Muscle of leg (tissue), 11 donors: ENCODE measurements around the gene CLPTM1. TPM values are rescaled to one million over a fixed set of nuclear protein-coding genes. Genes with fewer than 3 reads are reported as not detected.

Experiments
- DNase-seq: peaks from one replicate; pipeline ENCODE4 v3.0.0; 2013
- H3K27ac ChIP-seq: one replicate; pipeline ENCODE4 v1.5.1; 2013; ENCODE audit warnings: mild to moderate bottlenecking, low read length, control low read depth
- H3K27me3 ChIP-seq: one replicate; pipeline ENCODE4 v1.6.1; 2013; ENCODE audit warnings: low read length; ENCODE audit not compliant: control insufficient read depth, insufficient read depth
- H3K36me3 ChIP-seq: one replicate; pipeline ENCODE4 v1.6.1; 2013; ENCODE audit warnings: low read length; ENCODE audit not compliant: control insufficient read depth, insufficient read depth
- H3K4me1 ChIP-seq: one replicate; pipeline ENCODE4 v1.6.1; 2013; ENCODE audit warnings: low read length; ENCODE audit not compliant: control insufficient read depth, insufficient read depth
- H3K4me3 ChIP-seq: one replicate; pipeline ENCODE4 v1.5.1; 2013; ENCODE audit warnings: low read length, control low read depth
- H3K9me3 ChIP-seq: replicated peaks from 2 replicates; pipeline ENCODE4 v1.6.1; 2013; ENCODE audit warnings: low read depth, low read length; ENCODE audit not compliant: control insufficient read depth
- WGBS: methylation state at CpG from one replicate; pipeline ENCODE4 v1.1.5; 2013; ENCODE audit warnings: missing lambda C conversion rate; ENCODE audit not compliant: insufficient coverage; 5-methylcytosine and 5-hydroxymethylcytosine counted together
- polyA plus RNA-seq, 8 donors: library from polyadenylated mRNA; unstranded; fragments of 120-200 nt; gene quantifications; one replicate each; pipeline versions ENCODE4 v1.2.1 to v1.2.3, GENCODE V29; 2013; ENCODE audit warnings: inconsistent platforms in 1 of 8, low replicate concordance in 1 of 8; ENCODE audit not compliant: insufficient read length in 8 of 8, insufficient read depth in 1 of 8
- total RNA-seq: library from RNA; stranded (reverse); fragments of 120-200 nt; gene quantifications from one replicate; pipeline ENCODE4 v1.2.4, GENCODE V29; 2013

Gene CLPTM1
- total and polyA plus RNA-seq, 9 donors: 18.7 to 64.6 (median 56.3) TPM

DNA sequence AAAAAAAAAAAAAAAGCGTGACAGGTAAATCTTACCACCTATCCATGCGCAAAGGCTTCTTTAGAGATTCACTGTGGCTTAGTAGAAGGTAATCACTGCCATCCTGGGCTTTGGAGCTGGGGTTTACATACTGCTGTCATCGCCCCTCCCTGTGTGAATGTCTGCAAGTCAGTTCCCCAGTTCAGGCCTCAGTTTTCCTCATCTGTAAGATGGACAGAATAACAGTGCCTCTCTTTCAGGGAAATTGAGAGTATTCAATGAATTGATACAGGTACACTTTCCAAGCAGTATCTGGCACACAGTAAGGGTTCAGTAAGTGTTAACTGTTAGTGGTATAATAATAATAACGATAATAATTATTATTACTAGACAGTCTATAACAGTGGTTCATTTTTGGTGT is 48.3 kb downstream of the CLPTM1 start:
- WGBS: no CpG with 5 or more reads among the region's 4 CpGs

DNA sequence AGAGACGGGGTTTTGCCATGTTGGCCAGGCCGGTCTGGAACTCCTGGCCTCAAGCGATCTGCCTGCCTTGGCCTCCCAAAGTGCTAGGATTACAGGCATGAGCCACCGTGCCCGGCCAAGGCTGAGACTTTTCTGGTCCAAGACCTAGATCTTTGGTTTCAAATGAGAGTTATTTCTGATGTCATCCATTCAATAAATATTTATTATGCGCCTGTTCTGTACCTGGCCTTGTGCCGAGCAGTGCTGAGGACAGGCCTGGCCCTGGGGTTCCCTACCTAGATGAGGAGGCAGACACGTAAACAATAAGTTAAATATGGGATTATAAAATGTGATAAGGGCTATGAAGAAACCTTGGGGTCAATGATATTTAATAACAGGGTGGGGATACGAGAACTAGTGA is 50.6 kb downstream of the CLPTM1 start:
- Histone ChIP-seq H3K9me3 (no peaks in the 10 kb centered on the region), H3K36me3 (peaks cover 5% of the 10 kb centered on the region), H3K27ac (no peak overlapping the region), H3K4me3 (no peak overlapping the region), H3K27me3 (no peaks in the 10 kb centered on the region), H3K4me1 (peaks cover 12% of the 10 kb centered on the region)
- no peak for DNase-seq
- 86% methylated on average over 6 of the region's 9 CpGs for WGBS

More for the DNA sequence above, 48.3 kb downstream of the CLPTM1 start:
- Histone ChIP-seq H3K36me3 (peaks cover 5% of the 10 kb centered on the region), H3K4me3 (no peak overlapping the region), H3K9me3 (no peaks in the 10 kb centered on the region), H3K4me1 (peaks cover 12% of the 10 kb centered on the region), H3K27me3 (no peaks in the 10 kb centered on the region), H3K27ac (no peak overlapping the region)
- DNase-seq: no peak

- Histone ChIP-seq H3K4me3 (no peak overlapping the region), H3K9me3 (no peaks in the 10 kb centered on the region), H3K4me1 (no peaks in the 10 kb centered on the region), H3K27ac (no peak overlapping the region), H3K27me3 (no peaks in the 10 kb centered on the region), H3K36me3 (peaks cover 9% of the 10 kb centered on the region)
- WGBS: 54% methylated on average over 9 of the region's 10 CpGs
- DNase-seq: no peak
Measured at GRCh38 chr19:45008552-45008951, 53.4 kb downstream of the CLPTM1 start.

- DNase-seq: no peak
- no peaks in the 10 kb centered on the region for H3K9me3 ChIP-seq
- H3K4me3 ChIP-seq: no peak overlapping the region
- peaks cover 12% of the 10 kb centered on the region for H3K36me3 ChIP-seq
- H3K27ac ChIP-seq: no peak overlapping the region
- H3K4me1 ChIP-seq: no peaks in the 10 kb centered on the region
- no peaks in the 10 kb centered on the region for H3K27me3 ChIP-seq
- 93% methylated on average over 5 of the region's 9 CpGs for WGBS
Measured at GRCh38 chr19:45009625-45010255, 54.6 kb downstream of the CLPTM1 start.

DNA sequence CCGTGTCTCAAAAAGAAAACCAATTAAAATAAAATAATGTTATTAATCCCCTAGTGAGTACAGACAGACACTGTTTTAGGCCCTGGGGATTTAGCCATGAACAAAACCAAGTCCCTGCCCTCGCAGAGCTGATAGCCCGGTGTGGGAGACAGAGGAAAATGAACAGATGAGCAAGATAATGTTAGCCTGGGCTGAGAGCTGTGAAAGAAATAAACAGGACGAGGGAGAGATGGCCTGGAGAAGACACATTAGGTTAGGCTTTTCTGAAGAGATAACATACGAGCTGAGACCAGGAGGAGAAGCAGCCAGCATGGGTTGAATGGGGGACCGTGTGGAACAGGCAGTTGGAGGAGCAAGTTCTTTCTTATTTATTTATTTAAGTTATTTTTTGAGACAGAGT is 55.1 kb downstream of the CLPTM1 start:
- no peak for DNase-seq
- no peaks in the 10 kb centered on the region for H3K4me1 ChIP-seq
- WGBS: 65% methylated on average over 3 of the region's 6 CpGs
- H3K9me3 ChIP-seq: no peaks in the 10 kb centered on the region
- no peak overlapping the region for H3K27ac ChIP-seq
- no peak overlapping the region for H3K4me3 ChIP-seq
- H3K36me3 ChIP-seq: peaks cover 12% of the 10 kb centered on the region
- no peaks in the 10 kb centered on the region for H3K27me3 ChIP-seq

DNA sequence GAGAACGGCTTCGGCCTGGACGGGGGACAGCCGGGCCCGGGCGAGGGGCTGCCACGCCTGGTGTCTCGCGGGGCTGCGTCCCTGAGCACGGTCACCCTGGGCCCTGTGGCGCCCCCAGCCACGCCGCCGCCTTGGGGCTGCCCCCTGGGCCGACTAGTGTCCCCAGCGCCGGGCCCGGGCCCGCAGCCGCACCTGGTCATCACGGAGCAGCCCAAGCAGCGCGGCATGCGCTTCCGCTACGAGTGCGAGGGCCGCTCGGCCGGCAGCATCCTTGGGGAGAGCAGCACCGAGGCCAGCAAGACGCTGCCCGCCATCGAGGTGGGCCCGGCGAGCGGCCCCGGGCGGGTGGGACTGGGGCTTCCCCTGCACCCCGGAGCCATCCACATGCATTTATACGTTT is 56.8 kb downstream of the CLPTM1 start:
- no peak for DNase-seq
- Histone ChIP-seq H3K4me1 (peaks cover 6% of the 10 kb centered on the region), H3K36me3 (peaks cover 11% of the 10 kb centered on the region), H3K27ac (no peak overlapping the region), H3K27me3 (no peaks in the 10 kb centered on the region), H3K9me3 (no peaks in the 10 kb centered on the region), H3K4me3 (no peak overlapping the region)
- 96% methylated on average over 32 of the region's 42 CpGs for WGBS

DNA sequence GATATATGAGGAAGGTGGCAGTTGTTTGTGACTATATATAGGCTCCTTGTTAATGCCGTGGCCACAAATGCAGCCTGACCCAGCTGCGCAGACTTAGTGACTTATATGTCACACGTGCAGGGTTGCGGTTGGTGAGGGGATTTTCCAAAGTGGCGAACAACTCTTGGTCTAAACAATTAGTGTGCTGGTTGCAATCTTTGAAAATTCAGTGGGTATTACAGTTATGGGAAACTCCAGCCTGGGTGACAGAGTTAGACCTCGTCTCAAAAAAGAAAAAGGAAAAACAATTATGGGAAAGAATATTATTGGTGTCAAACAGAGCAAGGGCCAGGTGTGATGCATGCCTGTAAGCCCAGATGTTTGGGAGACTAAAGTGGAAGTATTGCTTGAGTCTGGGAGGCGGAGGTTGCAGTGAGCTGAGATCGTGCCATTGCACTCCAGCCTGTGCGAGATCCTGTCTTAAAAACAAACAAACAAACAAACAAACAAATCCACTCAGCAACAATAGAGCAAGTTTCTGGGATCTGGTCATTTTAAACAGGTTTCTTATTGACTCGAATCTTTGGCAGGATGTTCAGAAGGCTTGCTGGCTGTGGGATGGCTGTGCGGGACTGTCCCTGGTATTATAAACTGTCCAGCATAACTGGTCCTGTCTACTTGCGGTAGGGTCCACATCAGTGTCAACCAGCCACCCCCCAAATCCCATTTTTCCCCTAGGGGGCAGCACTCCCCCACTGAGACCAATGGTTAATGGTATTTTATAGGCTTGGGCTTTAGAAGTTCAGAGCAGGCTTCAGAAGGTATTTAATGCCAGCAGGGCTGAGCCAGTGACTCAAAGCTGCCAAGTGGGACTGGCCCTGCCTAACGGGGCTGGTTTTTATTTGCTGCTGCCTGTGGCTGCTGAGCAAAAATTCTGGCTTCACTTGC is 61.5 kb downstream of the CLPTM1 start:
- Histone ChIP-seq H3K4me3 (no peak overlapping the region), H3K27ac (peak overlapping the region; percentile 51), H3K36me3 (peaks cover 7% of the 10 kb centered on the region), H3K4me1 (peaks cover 6% of the 10 kb centered on the region), H3K9me3 (no peaks in the 10 kb centered on the region), H3K27me3 (no peaks in the 10 kb centered on the region)
- peak; percentile 80 for DNase-seq
- 40% methylated on average over 1 of the region's 13 CpGs for WGBS

DNA sequence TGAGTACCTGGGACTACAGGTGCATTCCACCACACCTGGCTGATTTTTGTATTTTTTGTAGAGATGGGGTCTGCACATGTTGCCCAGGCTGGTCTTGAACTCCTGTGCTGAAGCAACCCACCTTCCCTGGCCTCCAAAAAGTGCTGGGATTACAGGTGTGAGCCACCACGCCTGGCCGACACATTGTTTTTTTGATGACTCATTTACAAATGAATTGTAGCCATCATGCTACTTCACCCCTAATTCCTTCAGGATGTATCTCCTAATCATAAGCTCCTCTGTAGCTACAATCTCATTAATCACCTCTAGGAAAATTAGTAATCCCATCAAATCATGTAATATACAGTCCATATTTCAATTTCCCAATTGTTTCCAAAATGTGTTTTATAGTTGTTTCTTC is 64.0 kb downstream of the CLPTM1 start:
- DNase-seq: no peak
- H3K9me3 ChIP-seq: no peaks in the 10 kb centered on the region
- H3K36me3 ChIP-seq: peaks cover 3% of the 10 kb centered on the region
- no peaks in the 10 kb centered on the region for H3K27me3 ChIP-seq
- H3K27ac ChIP-seq: no peak overlapping the region
- H3K4me1 ChIP-seq: peaks cover 6% of the 10 kb centered on the region
- no peak overlapping the region for H3K4me3 ChIP-seq
- 100% methylated on average over 2 of the region's 2 CpGs for WGBS

DNA sequence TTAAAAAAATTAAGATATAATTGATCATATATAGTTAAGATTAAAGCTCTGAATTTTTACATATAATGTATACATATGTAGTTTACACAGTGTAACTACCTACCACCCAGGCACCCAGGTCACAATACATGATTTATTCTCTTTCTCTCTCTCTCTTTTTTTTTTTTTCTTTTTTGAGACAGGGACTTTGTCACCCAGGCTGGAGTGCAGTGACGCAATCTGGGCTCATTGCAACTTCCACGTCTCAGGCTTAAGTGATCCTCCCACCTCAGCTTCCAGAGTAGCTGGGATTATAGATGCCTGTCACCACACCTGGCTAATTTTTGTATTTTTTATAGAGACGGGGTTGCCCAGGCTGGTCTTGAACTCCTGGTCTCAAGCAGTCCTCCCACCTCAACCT is 64.9 kb downstream of the CLPTM1 start:
- no peaks in the 10 kb centered on the region for H3K9me3 ChIP-seq
- no peaks in the 10 kb centered on the region for H3K27me3 ChIP-seq
- no CpG with 5 or more reads among the region's 3 CpGs for WGBS
- peaks cover 3% of the 10 kb centered on the region for H3K36me3 ChIP-seq
- DNase-seq: no peak
- H3K4me3 ChIP-seq: no peak overlapping the region
- peaks cover 6% of the 10 kb centered on the region for H3K4me1 ChIP-seq
- no peak overlapping the region for H3K27ac ChIP-seq

DNA sequence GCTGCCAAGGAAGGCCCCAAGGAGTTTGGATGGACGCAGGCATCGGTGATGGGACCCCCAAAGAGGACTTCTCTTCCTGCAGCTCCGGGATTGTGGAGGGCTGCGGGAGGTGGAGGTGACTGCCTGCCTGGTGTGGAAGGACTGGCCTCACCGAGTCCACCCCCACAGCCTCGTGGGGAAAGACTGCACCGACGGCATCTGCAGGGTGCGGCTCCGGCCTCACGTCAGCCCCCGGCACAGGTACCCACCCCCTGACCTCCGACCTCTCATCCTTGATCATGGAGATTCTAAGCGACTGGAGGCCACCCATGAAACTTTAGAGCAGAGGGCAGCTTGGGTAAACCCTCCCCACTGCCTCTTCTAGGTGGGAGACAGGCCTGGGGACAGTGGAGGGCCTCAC is 66.8 kb downstream of the CLPTM1 start:
- WGBS: 80% methylated on average over 10 of the region's 14 CpGs
- peaks cover 3% of the 10 kb centered on the region for H3K36me3 ChIP-seq
- DNase-seq: no peak
- no peaks in the 10 kb centered on the region for H3K27me3 ChIP-seq
- no peak overlapping the region for H3K4me3 ChIP-seq
- H3K27ac ChIP-seq: no peak overlapping the region
- no peaks in the 10 kb centered on the region for H3K9me3 ChIP-seq
- H3K4me1 ChIP-seq: no peaks in the 10 kb centered on the region
